Activated CD4-positive, alpha-beta memory T cell treated with anti-CD3 and anti-CD28 coated beads, Interleukin-2, amount 10 ng/mL, durations not matched to agents 7 days and 5 days (primary cell): Measurements from ENCODE around the gene TRPM6. TPM values are rescaled to one million over a fixed set of nuclear protein-coding genes. Genes with fewer than 3 reads are reported as not detected.

Experiments used
- CTCF ChIA-PET: fragments of 350-600 bp; sonication (Branson Sonifier 250); formaldehyde crosslinking; loops from one replicate; lab custom pipeline; 2021; ENCODE audit warnings: antibody characterized with exemption, inconsistent platforms; lab: Charles Lee
- POLR2A ChIA-PET: fragments of 350-600 bp; sonication (Branson Sonifier 250); formaldehyde crosslinking; loops from one replicate; lab custom pipeline; 2021; ENCODE audit warnings: antibody characterized with exemption; lab: Charles Lee
- DNase-seq: peaks from one replicate; pipeline ENCODE4 v3.0.0-alpha.2; 2020
- H3K27ac Mint-ChIP-seq: one replicate; pipeline ENCODE4 v1.8.0; 2021; ENCODE audit warnings: mild to moderate bottlenecking, mixed read lengths
- H3K27me3 Mint-ChIP-seq: one replicate; pipeline ENCODE4 v1.8.0; 2021; ENCODE audit warnings: mixed read lengths
- H3K36me3 Mint-ChIP-seq: one replicate; pipeline ENCODE4 v1.8.0; 2021; ENCODE audit warnings: low read depth, mixed read lengths
- H3K4me1 Mint-ChIP-seq: one replicate; pipeline ENCODE4 v1.8.0; 2021; ENCODE audit warnings: mixed read lengths
- H3K4me3 Mint-ChIP-seq: one replicate; pipeline ENCODE4 v1.8.0; 2021; ENCODE audit warnings: mild to moderate bottlenecking, mixed read lengths
- H3K9me3 Mint-ChIP-seq: one replicate; pipeline ENCODE4 v1.8.0; 2021; ENCODE audit warnings: mixed read lengths
- total RNA-seq, 2 experiments: library from RNA; stranded (reverse); gene quantifications; one replicate each; pipeline ENCODE4 v1.2.3, GENCODE V29; 2021

TRPM6 gene
- total RNA-seq, 2 experiments from 2014 or later: not detected

- Mint-ChIP-seq H3K36me3 (no peaks in the 10 kb centered on the region), H3K4me3 (no peak overlapping the region), H3K4me1 (no peaks in the 10 kb centered on the region), H3K9me3 (no peaks in the 10 kb centered on the region), H3K27ac (no peak overlapping the region), H3K27me3 (peaks cover 6% of the 10 kb centered on the region)
- ChIA-PET POLR2A (no interaction called here), CTCF (interaction anchor here (1.4 kb wide), 1 partner anchor 11 kb away, joined by 3 read pairs; no protein-coding TSS in a partner anchor)
- no peak for DNase-seq
Observed at GRCh38 chr9:74760031-74760700, 127.6 kb downstream of the TRPM6 start.

- ChIA-PET POLR2A (no interaction called here), CTCF (no interaction called here)
- Mint-ChIP-seq H3K27ac (no peak overlapping the region), H3K4me3 (no peak overlapping the region), H3K4me1 (no peaks in the 10 kb centered on the region), H3K27me3 (no peaks in the 10 kb centered on the region), H3K9me3 (no peaks in the 10 kb centered on the region), H3K36me3 (no peaks in the 10 kb centered on the region)
- no peak for DNase-seq
Observed at GRCh38 chr9:74755999-74756398, 131.7 kb downstream of the TRPM6 start.

GRCh38 chr9:74755355-74755754 lies 132.4 kb downstream of the TRPM6 start:
- no peaks in the 10 kb centered on the region for H3K9me3 Mint-ChIP-seq
- H3K27ac Mint-ChIP-seq: no peak overlapping the region
- no peaks in the 10 kb centered on the region for H3K4me1 Mint-ChIP-seq
- H3K36me3 Mint-ChIP-seq: no peaks in the 10 kb centered on the region
- ChIA-PET CTCF (no interaction called here), POLR2A (no interaction called here)
- no peak overlapping the region for H3K4me3 Mint-ChIP-seq
- DNase-seq: no peak
- no peaks in the 10 kb centered on the region for H3K27me3 Mint-ChIP-seq

- H3K9me3 Mint-ChIP-seq: no peaks in the 10 kb centered on the region
- H3K27me3 Mint-ChIP-seq: no peaks in the 10 kb centered on the region
- ChIA-PET CTCF (no interaction called here), POLR2A (no interaction called here)
- no peak for DNase-seq
- H3K36me3 Mint-ChIP-seq: no peaks in the 10 kb centered on the region
- no peaks in the 10 kb centered on the region for H3K4me1 Mint-ChIP-seq
- H3K27ac Mint-ChIP-seq: no peak overlapping the region
- H3K4me3 Mint-ChIP-seq: no peak overlapping the region
Observed at GRCh38 chr9:74753650-74754049, 134.1 kb downstream of the TRPM6 start.

- Mint-ChIP-seq H3K4me3 (no peak overlapping the region), H3K27me3 (peaks cover 7% of the 10 kb centered on the region), H3K36me3 (no peaks in the 10 kb centered on the region), H3K4me1 (no peaks in the 10 kb centered on the region), H3K9me3 (no peaks in the 10 kb centered on the region), H3K27ac (no peak overlapping the region)
- POLR2A ChIA-PET: no interaction called here
- DNase-seq: no peak
- CTCF ChIA-PET: no interaction called here
Observed at GRCh38 chr9:74748966-74749365, 138.8 kb downstream of the TRPM6 start.

- DNase-seq: no peak
- Mint-ChIP-seq H3K4me1 (no peaks in the 10 kb centered on the region), H3K27me3 (peaks cover 20% of the 10 kb centered on the region), H3K36me3 (no peaks in the 10 kb centered on the region), H3K9me3 (no peaks in the 10 kb centered on the region), H3K4me3 (no peak overlapping the region), H3K27ac (no peak overlapping the region)
- ChIA-PET POLR2A (interaction anchor here (0.9 kb wide), 1 partner anchor 10 kb away, joined by 3 read pairs; no protein-coding TSS in a partner anchor), CTCF (interaction anchor here (1.1 to 1.5 kb wide), 3 partner anchors 9 to 285 kb away, joined by 3 to 6 read pairs (median 4); partner anchors contain the start of gene CARNMT1)
Observed at GRCh38 chr9:74742792-74743730, 144.7 kb downstream of the TRPM6 start.

- no peak overlapping the region for H3K27ac Mint-ChIP-seq
- ChIA-PET CTCF (interaction anchor here (1.1 to 1.3 kb wide), 2 partner anchors 8 to 10 kb away, joined by 3 to 6 read pairs; no protein-coding TSS in a partner anchor), POLR2A (interaction anchor here (0.9 kb wide), 1 partner anchor 10 kb away, joined by 3 read pairs; no protein-coding TSS in a partner anchor)
Observed at GRCh38 chr9:74742191-74742790, 145.4 kb downstream of the TRPM6 start.

GRCh38 chr9:74736646-74737045 lies 151.1 kb downstream of the TRPM6 start:
- Mint-ChIP-seq H3K27ac (no peak overlapping the region), H3K9me3 (no peaks in the 10 kb centered on the region), H3K36me3 (no peaks in the 10 kb centered on the region), H3K27me3 (peaks cover 10% of the 10 kb centered on the region), H3K4me3 (no peak overlapping the region), H3K4me1 (peaks cover 4% of the 10 kb centered on the region)
- POLR2A ChIA-PET: no interaction called here
- CTCF ChIA-PET: interaction anchor here (0.7 kb wide), 1 partner anchor 9 kb away, joined by 4 read pairs; no protein-coding TSS in a partner anchor
- DNase-seq: no peak

More at GRCh38 chr9:74742191-74742790, 145.4 kb downstream of the TRPM6 start:
- no peaks in the 10 kb centered on the region for H3K9me3 Mint-ChIP-seq
- H3K36me3 Mint-ChIP-seq: no peaks in the 10 kb centered on the region
- DNase-seq: no peak
- peaks cover 20% of the 10 kb centered on the region for H3K27me3 Mint-ChIP-seq
- H3K4me3 Mint-ChIP-seq: no peak overlapping the region
- no peaks in the 10 kb centered on the region for H3K4me1 Mint-ChIP-seq

GRCh38 chr9:74735761-74736160 lies 152.0 kb downstream of the TRPM6 start:
- ChIA-PET CTCF (no interaction called here), POLR2A (no interaction called here)
- Mint-ChIP-seq H3K9me3 (no peaks in the 10 kb centered on the region), H3K4me1 (peaks cover 4% of the 10 kb centered on the region), H3K4me3 (peak overlapping the region; percentile 52), H3K36me3 (no peaks in the 10 kb centered on the region), H3K27me3 (peaks cover 10% of the 10 kb centered on the region), H3K27ac (no peak overlapping the region)
- DNase-seq: no peak

- Mint-ChIP-seq H3K36me3 (no peaks in the 10 kb centered on the region), H3K4me3 (no peak overlapping the region), H3K27ac (no peak overlapping the region), H3K9me3 (no peaks in the 10 kb centered on the region), H3K27me3 (peaks cover 9% of the 10 kb centered on the region), H3K4me1 (no peaks in the 10 kb centered on the region)
- POLR2A ChIA-PET: no interaction called here
- DNase-seq: no peak
- CTCF ChIA-PET: no interaction called here
Observed at GRCh38 chr9:74729136-74729695, 158.5 kb downstream of the TRPM6 start.

GRCh38 chr9:74728176-74728575 lies 159.5 kb downstream of the TRPM6 start:
- no peaks in the 10 kb centered on the region for H3K36me3 Mint-ChIP-seq
- ChIA-PET CTCF (interaction anchor here (1.0 kb wide), 1 partner anchor 13 kb away, joined by 3 read pairs; no protein-coding TSS in a partner anchor), POLR2A (no interaction called here)
- no peak overlapping the region for H3K4me3 Mint-ChIP-seq
- no peak overlapping the region for H3K27ac Mint-ChIP-seq
- no peaks in the 10 kb centered on the region for H3K4me1 Mint-ChIP-seq
- no peak for DNase-seq
- H3K9me3 Mint-ChIP-seq: no peaks in the 10 kb centered on the region
- H3K27me3 Mint-ChIP-seq: peaks cover 9% of the 10 kb centered on the region

GRCh38 chr9:74726581-74726980 lies 161.1 kb downstream of the TRPM6 start:
- Mint-ChIP-seq H3K9me3 (no peaks in the 10 kb centered on the region), H3K27me3 (peaks cover 14% of the 10 kb centered on the region), H3K4me1 (no peaks in the 10 kb centered on the region), H3K4me3 (no peak overlapping the region), H3K27ac (no peak overlapping the region), H3K36me3 (no peaks in the 10 kb centered on the region)
- ChIA-PET CTCF (no interaction called here), POLR2A (no interaction called here)
- no peak for DNase-seq
